ENCODE data around the gene CEP104.

- TF ChIP-seq CTCF (IDR thresholded peaks at IDR 0.05): no peak
- TF ChIP-seq POLR2A (IDR thresholded peaks at IDR 0.05): no peak
- no peak for TF ChIP-seq POLR2AphosphoS5 (IDR thresholded peaks at IDR 0.05)
These were observed 19.7 kb upstream of the CEP104 start for GRCh38 chr1:3876716-3877115.

Data from stomach (tissue), 4 donors.